Heart left ventricle (tissue), 13 donors: ENCODE results near the gene PARD3.

Experiments used
- CTCF ChIP-seq, 12 donors: fragments of 200-600 bp; sonication (generic) in 4 of 12; IDR thresholded peaks; one replicate each; pipeline versions ENCODE4 v1.5.0 to v1.8.0; 2018 to 2022; ENCODE audit warnings: antibody characterized with exemption in 12 of 12, mild to moderate bottlenecking in 5 of 12
- POLR2A ChIP-seq, 2 donors: fragments of 450-650 bp; IDR thresholded peaks; one replicate each; pipeline ENCODE4 v1.6.1; 2017; ENCODE audit warnings: antibody characterized with exemption in 2 of 2, mild to moderate bottlenecking in 2 of 2, moderate library complexity in 2 of 2
- donor health status: ischemic (EF 13 %, LVEDD 7.1; RV severe dilation, severe dysfunction).
- donor health status: DM: no; HTN: yes; CAD: no.
- donor health status: DM: no; HTN: no; CAD: no.
- donor health status: ischemic (EF 25% LVEDD 6.9; RV normal size, moderate dysfunction).
- donor health status: ischemic (EF 25% LVEDD 5.7; RV mildly dilated, moderate dysfunction).
- donor health status: ischemic (EF 35%, LVEDD 5.7; RV mildly dilated, moderate dysfunction).
- donor health status: nonischemic (EF 11% LVEDD 7.7; RV severe dilation, severe dysfunction).
- donor health status: DM: yes; HTN: yes; CAD: no.
- donor health status: PGD.
- donor health status: ischemic (EF 29% LVEDD 5.4; RV normal size, mild dysfunction).
- donor health status: nonischemic (EF 23%, LVEDD 6.1; RV moderate dilation, normal function).

- TF ChIP-seq POLR2A (IDR thresholded peaks at IDR 0.05): no peak
- no peak for TF ChIP-seq CTCF (IDR thresholded peaks at IDR 0.05)
These were observed 638.7 kb downstream of the PARD3 start for GRCh38 chr10:34176351-34176750.
